Astrocyte (in vitro differentiated cells and primary cell): ENCODE results near the gene ALB.

Experiments used
- EZH2 ChIP-seq: IDR thresholded peaks from 2 replicates; pipeline ENCODE4 v1.6.1; 2012; ENCODE audit warnings: mild to moderate bottlenecking, low read length, inconsistent platforms; ENCODE audit not compliant: insufficient read depth
- TF ChIP-seq, protein P1 (sequence below): IDR thresholded peaks from 2 replicates; pipeline ENCODE4 v1.5.1; 2011; ENCODE audit warnings: low read depth, mild to moderate bottlenecking, inconsistent platforms, low read length, moderate library complexity; ENCODE audit not compliant: insufficient read depth

- TF ChIP-seq, protein P1, sequence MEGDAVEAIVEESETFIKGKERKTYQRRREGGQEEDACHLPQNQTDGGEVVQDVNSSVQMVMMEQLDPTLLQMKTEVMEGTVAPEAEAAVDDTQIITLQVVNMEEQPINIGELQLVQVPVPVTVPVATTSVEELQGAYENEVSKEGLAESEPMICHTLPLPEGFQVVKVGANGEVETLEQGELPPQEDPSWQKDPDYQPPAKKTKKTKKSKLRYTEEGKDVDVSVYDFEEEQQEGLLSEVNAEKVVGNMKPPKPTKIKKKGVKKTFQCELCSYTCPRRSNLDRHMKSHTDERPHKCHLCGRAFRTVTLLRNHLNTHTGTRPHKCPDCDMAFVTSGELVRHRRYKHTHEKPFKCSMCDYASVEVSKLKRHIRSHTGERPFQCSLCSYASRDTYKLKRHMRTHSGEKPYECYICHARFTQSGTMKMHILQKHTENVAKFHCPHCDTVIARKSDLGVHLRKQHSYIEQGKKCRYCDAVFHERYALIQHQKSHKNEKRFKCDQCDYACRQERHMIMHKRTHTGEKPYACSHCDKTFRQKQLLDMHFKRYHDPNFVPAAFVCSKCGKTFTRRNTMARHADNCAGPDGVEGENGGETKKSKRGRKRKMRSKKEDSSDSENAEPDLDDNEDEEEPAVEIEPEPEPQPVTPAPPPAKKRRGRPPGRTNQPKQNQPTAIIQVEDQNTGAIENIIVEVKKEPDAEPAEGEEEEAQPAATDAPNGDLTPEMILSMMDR: no peak
- TF ChIP-seq EZH2: no peak
Measured at GRCh38 chr4:73438048-73438447, 34.0 kb downstream of the ALB start.
